HG02588 (cell line): ENCODE results near the gene EPHB2.

Experiments
- ATAC-seq: cut with Tn5 transposase; IDR thresholded peaks from one replicate; pipeline ENCODE4 v1.9.1; 2021; ENCODE audit warnings: mild to moderate bottlenecking, moderate library complexity; ENCODE audit not compliant: unreplicated experiment

Gene EPHB2

GRCh38 chr1:22777388-22778057 is 66.9 kb downstream of the EPHB2 start:
- no peak for ATAC-seq

DNA sequence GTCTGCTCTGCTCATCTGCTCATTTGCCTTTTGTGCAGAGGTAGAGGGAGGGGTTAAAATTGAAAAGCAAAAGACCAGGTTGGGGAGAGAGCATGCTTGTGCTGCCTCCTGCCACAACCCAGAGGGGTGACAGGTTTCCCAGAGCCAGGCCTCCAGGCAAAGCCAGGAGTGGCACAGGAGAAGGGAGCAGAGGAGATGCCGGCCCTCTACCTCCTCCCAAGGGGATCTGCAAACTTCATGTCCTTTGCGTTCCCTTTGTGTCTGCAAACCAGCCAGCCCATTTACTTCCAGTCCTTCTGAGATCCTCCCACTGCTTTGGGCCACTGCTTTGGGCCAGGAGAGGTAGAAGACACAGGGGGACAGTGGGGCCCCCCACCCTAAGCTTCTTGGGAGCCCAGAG is 67.8 kb downstream of the EPHB2 start:
- no peak for ATAC-seq

- ATAC-seq: no peak
Observed at GRCh38 chr1:22778862-22779520, 68.4 kb downstream of the EPHB2 start.

DNA sequence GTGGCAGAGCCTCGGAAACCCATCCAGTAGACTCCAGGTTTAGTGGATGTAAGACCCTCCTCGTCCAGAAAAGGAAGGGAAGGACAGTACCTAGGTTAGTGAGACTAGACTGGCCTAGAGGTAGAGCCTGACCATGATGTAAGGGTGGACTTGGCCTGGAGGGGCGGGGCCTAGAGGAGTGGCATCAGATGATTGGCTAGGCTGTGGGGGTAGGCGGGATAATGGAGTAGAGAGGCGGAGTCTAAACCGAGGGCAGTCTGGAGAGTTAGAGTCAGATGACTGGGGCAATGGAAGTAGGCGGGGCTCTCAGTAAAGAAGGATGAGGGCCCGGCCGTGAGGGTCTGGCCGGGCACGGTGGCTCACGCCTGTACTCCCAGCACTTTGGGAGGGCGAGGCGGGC is 70.1 kb downstream of the EPHB2 start:
- ATAC-seq: no peak

- ATAC-seq: no peak
Observed at GRCh38 chr1:22781483-22781882, 70.8 kb downstream of the EPHB2 start.

DNA sequence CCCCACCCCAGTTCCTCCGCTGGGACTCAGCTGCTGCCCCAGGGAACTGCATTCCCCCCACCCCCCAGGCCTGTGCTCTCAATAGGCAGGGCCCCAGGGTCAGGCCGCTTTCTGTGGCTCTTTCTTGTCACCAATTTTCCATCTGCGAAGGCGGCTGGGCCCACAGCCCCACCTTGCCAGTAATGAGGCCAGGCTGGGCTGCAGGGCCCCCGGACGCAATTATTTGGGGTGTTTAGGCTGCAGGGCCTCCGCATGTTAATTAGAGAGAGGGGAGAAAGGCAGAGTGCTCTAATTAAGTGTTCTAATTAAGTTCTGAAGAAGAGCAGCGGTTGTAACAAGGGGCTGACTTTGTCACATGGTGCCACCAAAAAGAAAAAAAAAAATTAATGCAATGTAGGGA is 71.8 kb downstream of the EPHB2 start:
- no peak for ATAC-seq

DNA sequence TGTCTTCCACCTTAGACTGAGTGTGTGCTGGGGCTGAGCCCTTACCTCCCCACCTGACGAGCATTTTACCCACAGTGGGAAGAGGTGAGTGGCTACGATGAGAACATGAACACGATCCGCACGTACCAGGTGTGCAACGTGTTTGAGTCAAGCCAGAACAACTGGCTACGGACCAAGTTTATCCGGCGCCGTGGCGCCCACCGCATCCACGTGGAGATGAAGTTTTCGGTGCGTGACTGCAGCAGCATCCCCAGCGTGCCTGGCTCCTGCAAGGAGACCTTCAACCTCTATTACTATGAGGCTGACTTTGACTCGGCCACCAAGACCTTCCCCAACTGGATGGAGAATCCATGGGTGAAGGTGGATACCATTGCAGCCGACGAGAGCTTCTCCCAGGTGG is 73.7 kb downstream of the EPHB2 start:
- no peak for ATAC-seq

DNA sequence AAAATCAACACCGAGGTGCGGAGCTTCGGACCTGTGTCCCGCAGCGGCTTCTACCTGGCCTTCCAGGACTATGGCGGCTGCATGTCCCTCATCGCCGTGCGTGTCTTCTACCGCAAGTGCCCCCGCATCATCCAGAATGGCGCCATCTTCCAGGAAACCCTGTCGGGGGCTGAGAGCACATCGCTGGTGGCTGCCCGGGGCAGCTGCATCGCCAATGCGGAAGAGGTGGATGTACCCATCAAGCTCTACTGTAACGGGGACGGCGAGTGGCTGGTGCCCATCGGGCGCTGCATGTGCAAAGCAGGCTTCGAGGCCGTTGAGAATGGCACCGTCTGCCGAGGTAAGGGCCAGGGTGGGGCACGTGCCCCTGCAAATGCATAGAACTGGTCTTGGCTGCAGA is 74.1 kb downstream of the EPHB2 start:
- no peak for ATAC-seq

DNA sequence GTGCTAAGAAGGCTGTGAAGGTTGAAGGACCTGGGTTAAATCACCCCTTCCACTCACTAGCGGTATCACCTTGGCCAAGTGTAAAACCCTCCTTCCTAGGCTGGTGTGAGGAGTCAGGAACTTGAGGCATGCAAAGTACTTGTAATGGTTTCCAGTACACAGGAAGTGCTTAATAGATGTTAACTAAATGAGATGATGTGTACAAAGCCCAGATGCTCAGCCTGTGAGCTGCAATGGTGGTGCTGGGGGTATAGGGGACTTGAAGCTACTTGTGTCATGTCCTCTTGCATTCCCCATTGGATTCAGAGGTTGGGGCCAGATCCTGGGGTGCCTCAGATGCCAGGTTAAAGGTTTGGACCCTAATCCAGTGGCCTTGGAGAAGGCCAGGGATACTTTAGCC is 75.5 kb downstream of the EPHB2 start:
- ATAC-seq: no peak

GRCh38 chr1:22786719-22787489 is 76.3 kb downstream of the EPHB2 start:
- no peak for ATAC-seq

GRCh38 chr1:22787636-22788035 is 77.0 kb downstream of the EPHB2 start:
- no peak for ATAC-seq

DNA sequence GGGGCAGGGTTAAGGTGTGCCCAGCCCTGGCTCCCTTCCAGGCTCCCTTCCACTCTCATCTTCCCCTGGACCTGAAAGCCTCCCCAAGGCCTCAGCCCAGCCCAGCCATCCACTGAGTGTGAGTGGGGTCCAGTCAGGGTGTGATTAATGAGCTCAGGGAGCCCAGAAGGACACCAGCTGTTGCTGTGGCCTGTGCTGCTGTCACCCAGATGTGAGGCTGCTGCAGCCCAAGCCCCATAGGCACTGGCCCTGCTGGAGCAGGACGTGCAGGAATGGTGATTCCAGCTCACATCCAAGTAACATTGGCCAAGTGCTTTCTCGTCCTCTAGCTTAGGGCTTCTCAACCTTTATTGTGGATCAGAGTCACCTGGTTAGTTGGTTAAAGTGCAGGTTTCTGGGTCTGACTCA is 77.6 kb downstream of the EPHB2 start:
- no peak for ATAC-seq

- no peak for ATAC-seq
Observed at GRCh38 chr1:22789356-22789994, 78.8 kb downstream of the EPHB2 start.

GRCh38 chr1:22790232-22791008 is 79.8 kb downstream of the EPHB2 start:
- ATAC-seq: no peak

DNA sequence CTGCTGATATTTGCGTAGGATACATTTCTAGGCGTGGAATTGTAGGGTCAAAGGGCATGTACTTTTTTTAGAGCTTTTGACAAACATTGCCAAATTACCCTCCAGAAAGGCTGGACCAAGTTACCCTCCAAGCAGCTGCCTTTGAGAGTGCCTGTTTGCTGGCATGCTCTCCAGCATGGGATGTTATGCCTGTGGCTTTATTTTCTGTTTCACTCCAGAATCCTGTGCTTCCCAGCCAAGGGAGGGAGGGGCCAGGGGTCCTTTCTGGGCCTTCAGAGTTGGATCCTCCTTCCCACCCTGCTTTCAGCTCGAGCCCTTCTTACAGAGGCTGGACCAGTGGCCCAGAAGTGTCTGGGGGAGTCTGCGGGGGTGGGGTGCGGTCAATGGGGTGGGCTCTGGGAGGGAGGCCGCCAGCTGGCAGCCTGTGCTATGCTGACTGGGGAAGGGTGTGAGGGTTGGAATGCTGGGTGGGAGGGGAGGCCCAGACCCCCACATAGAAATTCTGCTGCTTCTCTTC is 81.2 kb downstream of the EPHB2 start:
- ATAC-seq: no peak

GRCh38 chr1:22792396-22793160 is 81.9 kb downstream of the EPHB2 start:
- no peak for ATAC-seq

DNA sequence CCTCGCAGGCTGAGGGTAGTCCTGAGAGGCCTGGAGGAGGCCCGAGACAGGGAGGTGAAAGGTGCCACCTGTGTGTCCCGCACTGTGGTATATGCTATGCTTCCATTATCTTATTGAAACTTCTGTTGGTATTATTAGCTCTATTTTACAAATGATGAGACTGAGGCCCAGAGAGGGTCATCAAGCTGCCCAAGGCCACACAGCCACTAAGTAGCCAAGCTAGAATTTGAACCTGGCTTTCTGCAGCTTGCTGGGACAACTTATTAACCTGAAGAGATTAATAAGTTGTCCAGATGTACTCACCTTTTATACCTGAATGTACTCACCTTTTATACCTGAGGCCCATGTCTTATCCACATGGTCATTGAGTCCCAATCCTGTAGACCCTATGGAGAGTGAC is 83.0 kb downstream of the EPHB2 start:
- ATAC-seq: no peak

DNA sequence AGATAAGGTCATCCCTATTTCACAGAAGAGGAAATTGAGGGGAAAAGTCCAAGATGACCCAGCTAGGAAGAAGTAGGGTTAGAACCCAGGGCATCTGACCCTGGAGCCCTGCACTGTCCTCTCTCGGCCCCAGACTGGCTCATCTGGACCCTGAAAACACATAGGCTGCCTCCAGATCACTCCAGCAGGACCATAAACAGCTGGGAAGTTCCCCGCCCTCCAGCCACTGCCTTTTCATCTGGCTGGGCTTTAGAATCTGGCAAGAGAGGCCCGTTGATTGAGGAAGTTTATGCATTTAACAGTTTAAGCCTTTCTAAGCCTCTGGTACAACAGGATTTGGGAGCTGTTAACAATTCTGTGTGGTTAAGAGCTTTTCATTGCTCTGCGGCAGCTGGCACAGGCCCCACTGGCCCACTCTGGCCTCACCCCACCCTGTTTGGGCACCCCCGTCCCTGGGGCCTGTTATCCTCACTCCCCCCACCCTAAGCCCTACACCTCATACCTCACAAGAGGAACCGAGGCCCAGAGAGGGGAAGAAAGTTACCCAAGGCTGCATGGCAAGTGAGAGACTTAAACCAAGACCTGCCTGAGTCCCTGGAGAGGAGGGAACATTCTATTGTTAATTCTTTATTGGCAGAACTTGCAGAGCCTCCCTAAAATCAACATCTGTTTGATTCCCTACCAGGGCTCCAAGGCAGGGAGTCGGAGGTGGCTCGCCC is 84.2 kb downstream of the EPHB2 start:
- no peak for ATAC-seq

DNA sequence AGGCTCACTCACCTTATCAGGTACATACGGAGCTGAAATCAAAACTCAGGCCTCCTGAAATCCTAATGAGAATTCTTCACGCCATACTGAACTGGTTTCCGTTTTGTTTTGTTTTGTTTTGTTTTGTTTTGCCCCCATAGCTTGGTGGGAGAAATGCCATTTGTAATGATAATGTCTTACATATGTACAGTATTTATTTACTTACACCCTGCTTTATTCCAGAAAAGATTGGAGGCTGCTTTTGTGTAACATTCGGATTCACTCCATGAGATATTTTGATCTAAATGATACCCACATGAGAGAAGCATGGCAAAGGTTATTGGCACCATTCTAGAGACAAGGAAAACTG is 84.7 kb downstream of the EPHB2 start:
- no peak for ATAC-seq
